ENCODE results near the gene OSBPL2. TPM values are rescaled to one million over a fixed set of nuclear protein-coding genes. Genes with fewer than 3 reads are reported as not detected.

OSBPL2 gene
- total RNA-seq, 1 experiment from 2014 or later, result 26.3 TPM

DNA sequence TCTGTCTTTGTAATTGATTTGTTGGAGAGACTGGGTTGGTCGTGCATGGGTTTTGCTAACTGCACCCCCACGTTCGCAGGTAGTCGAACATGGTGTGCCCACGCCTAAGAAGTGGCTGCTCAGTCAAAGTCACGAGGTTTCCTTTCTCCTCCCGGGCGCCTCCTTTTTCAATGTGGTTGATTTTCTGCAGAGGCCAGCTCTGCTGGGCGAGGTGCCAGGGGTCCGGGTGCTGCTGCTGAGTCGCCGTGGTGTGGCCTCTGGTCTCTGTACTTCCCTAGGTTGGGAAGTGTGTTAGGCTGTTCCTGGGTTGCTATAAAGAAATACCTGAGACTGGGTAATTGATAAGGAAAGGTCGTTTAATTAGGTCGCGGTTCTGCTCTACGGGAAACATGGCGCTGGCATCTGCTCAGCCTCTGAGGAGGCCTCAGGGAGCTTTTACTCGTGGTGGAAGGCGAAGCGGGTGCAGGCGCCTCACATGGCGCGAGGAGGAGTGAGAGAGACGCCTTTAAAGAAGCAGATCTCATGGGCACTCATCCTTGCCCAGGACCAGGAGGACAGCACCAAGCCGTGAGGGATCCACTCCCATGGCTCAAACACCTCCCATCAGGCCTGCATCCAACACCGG lies 14.1 kb downstream of the OSBPL2 start:
- Histone ChIP-seq H3K4me3 (ENCODE audit: low read depth, low read length, poor library complexity, severe bottlenecking) (no peak overlapping the region), H3K9me3 (ENCODE audit: low read depth, low read length, poor library complexity, severe bottlenecking) (no peaks in the 10 kb centered on the region), H3K27me3 (replicated peaks; ENCODE audit: insufficient read depth, low read depth, low read length, poor library complexity) (no peaks in the 10 kb centered on the region), H3K36me3 (ENCODE audit: insufficient read depth, low read length, poor library complexity, severe bottlenecking) (no peaks in the 10 kb centered on the region), H3K4me1 (ENCODE audit: insufficient read depth, low read length, poor library complexity, severe bottlenecking) (no peaks in the 10 kb centered on the region), H3K27ac (ENCODE audit: low read depth, low read length, poor library complexity, severe bottlenecking) (no peak overlapping the region)
- ChIA-PET CTCF (no interaction called here), POLR2A (ENCODE audit: low non-redundant PET) (no interaction called here)
- intact Hi-C loops (cut with micrococcal nuclease; ENCODE audit: unreplicated experiment), result no loop called here
- BruUV-seq (replicated peaks), result no TSS peak
- TF ChIP-seq, protein P1, sequence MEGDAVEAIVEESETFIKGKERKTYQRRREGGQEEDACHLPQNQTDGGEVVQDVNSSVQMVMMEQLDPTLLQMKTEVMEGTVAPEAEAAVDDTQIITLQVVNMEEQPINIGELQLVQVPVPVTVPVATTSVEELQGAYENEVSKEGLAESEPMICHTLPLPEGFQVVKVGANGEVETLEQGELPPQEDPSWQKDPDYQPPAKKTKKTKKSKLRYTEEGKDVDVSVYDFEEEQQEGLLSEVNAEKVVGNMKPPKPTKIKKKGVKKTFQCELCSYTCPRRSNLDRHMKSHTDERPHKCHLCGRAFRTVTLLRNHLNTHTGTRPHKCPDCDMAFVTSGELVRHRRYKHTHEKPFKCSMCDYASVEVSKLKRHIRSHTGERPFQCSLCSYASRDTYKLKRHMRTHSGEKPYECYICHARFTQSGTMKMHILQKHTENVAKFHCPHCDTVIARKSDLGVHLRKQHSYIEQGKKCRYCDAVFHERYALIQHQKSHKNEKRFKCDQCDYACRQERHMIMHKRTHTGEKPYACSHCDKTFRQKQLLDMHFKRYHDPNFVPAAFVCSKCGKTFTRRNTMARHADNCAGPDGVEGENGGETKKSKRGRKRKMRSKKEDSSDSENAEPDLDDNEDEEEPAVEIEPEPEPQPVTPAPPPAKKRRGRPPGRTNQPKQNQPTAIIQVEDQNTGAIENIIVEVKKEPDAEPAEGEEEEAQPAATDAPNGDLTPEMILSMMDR (conservative IDR thresholded peaks at IDR 0.05; ENCODE audit: low read depth, low read length), result no peak
- TF ChIP-seq EZH2 (IDR thresholded peaks at IDR 0.05; ENCODE audit: borderline replicate concordance, low read depth, low read length, poor library complexity, severe bottlenecking), result no peak
- no peak for DNase-seq (ENCODE audit: low spot score)

DNA sequence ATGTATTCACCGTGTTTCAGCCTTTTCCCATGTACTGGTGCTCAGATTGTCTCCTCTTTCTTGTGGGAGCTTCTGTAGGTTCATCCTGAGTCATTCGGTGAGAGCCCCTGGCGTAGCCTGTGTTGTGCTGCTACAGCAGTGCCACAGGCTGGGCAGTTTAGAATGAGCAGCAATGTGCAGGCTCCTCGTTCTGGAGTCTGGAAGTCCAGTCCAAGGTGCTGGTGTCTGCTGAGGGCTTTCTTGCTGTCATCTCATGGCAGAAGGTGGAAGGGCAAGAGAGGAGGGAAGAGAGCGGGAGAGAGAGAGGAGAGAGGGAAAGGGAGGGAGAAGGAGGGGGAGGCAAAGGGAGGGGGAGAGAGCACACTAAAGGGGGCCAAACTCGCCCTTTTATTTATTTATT lies 15.1 kb downstream of the OSBPL2 start:
- no peaks in the 10 kb centered on the region for H3K36me3 ChIP-seq (ENCODE audit: insufficient read depth, low read length, poor library complexity, severe bottlenecking)
- BruUV-seq (replicated peaks), result no TSS peak
- no peak overlapping the region for H3K4me3 ChIP-seq (ENCODE audit: low read depth, low read length, poor library complexity, severe bottlenecking)
- ChIA-PET POLR2A (ENCODE audit: low non-redundant PET) (no interaction called here), CTCF (no interaction called here)
- intact Hi-C loops (cut with micrococcal nuclease; ENCODE audit: unreplicated experiment), result no loop called here
- no peak for DNase-seq (ENCODE audit: low spot score)
- H3K27me3 ChIP-seq (replicated peaks; ENCODE audit: insufficient read depth, low read depth, low read length, poor library complexity), result no peaks in the 10 kb centered on the region
- H3K4me1 ChIP-seq (ENCODE audit: insufficient read depth, low read length, poor library complexity, severe bottlenecking), result no peaks in the 10 kb centered on the region
- H3K9me3 ChIP-seq (ENCODE audit: low read depth, low read length, poor library complexity, severe bottlenecking), result no peaks in the 10 kb centered on the region
- no peak overlapping the region for H3K27ac ChIP-seq (ENCODE audit: low read depth, low read length, poor library complexity, severe bottlenecking)
- TF ChIP-seq, protein P1 (conservative IDR thresholded peaks at IDR 0.05; ENCODE audit: low read depth, low read length), result no peak

DNA sequence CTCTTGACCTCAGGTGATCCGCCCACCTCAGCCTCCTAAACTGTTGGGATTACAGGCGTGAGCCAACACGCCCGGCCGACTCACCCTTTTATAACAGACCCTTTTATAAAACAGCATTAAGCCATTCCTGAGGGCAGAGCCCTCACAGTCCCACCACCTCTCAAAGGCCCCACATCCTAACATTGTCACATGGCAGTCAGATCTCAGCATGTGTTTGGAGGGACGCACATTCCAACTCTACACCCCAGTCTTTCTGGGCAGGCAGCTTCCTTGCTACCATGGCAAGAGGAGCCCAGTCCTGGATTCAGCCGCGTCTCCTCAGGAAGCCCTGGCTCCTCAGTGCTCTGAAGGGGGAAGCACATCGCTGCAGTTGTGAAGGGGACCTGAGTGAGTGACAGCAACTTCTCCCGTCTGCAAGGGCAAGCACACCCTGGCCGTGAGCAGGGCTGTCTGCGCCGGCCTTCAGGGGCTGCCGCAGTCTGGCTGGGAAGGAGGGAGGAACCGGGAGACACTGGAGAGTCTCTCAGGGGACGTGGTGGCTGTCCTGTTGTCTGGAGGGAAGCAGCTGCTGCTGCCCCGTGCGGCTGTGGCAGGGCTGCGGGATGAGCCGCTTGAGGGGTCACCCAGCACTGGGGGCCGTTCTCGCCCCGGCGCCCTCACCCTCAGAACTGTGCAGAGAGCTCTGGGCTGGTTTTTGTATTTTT lies 15.9 kb downstream of the OSBPL2 start:
- no peaks in the 10 kb centered on the region for H3K36me3 ChIP-seq (ENCODE audit: insufficient read depth, low read length, poor library complexity, severe bottlenecking)
- H3K4me1 ChIP-seq (ENCODE audit: insufficient read depth, low read length, poor library complexity, severe bottlenecking), result no peaks in the 10 kb centered on the region
- no TSS peak for BruUV-seq (replicated peaks)
- intact Hi-C loops (cut with micrococcal nuclease; ENCODE audit: unreplicated experiment), result no loop called here
- H3K9me3 ChIP-seq (ENCODE audit: low read depth, low read length, poor library complexity, severe bottlenecking), result no peaks in the 10 kb centered on the region
- POLR2A ChIA-PET (ENCODE audit: low non-redundant PET), result no interaction called here
- CTCF ChIA-PET, result no interaction called here
- no peak overlapping the region for H3K27ac ChIP-seq (ENCODE audit: low read depth, low read length, poor library complexity, severe bottlenecking)
- no peak overlapping the region for H3K4me3 ChIP-seq (ENCODE audit: low read depth, low read length, poor library complexity, severe bottlenecking)
- H3K27me3 ChIP-seq (replicated peaks; ENCODE audit: insufficient read depth, low read depth, low read length, poor library complexity), result no peaks in the 10 kb centered on the region
- no peak for DNase-seq (ENCODE audit: low spot score)
- no peak for TF ChIP-seq EZH2 (IDR thresholded peaks at IDR 0.05; ENCODE audit: borderline replicate concordance, low read depth, low read length, poor library complexity, severe bottlenecking)
- TF ChIP-seq, protein P1 (conservative IDR thresholded peaks at IDR 0.05; ENCODE audit: low read depth, low read length), result no peak
